ENCODE measurements around the gene TMUB2. TPM values are rescaled to one million over a fixed set of nuclear protein-coding genes. Genes with fewer than 3 reads are reported as not detected.

Gene TMUB2
- total and polyA plus RNA-seq, 2 donors (not counting 1 experiment from before 2014, with no cell fraction given): 37.3 to 45.4 TPM

GRCh38 chr17:44221084-44221861 lies 34.5 kb downstream of the TMUB2 start:
- Histone ChIP-seq H3K4me3 (replicated peaks in 1 of 4; ENCODE audit: control extremely low read depth in 1 of 4, insufficient read depth in 1 of 4, low read depth in 3 of 4, low read length in 4 of 4) (peak overlapping the region; percentile 53 to 92 (median 78)), H3K4me1 (ENCODE audit: control insufficient read depth, extremely low read depth, insufficient read depth, low read length) (peaks cover 20% of the 10 kb centered on the region), H2AFZ (ENCODE audit: low read length) (peak overlapping the region; percentile 39), H3K9ac (ENCODE audit: insufficient read depth, low read length) (peak overlapping the region; percentile 46), H3K36me3 (ENCODE audit: control insufficient read depth, insufficient read depth, low read length) (peaks cover 2% of the 10 kb centered on the region), H3K4me2 (ENCODE audit: extremely low read depth, insufficient read depth, low read length) (peak overlapping the region; percentile 86), H3K27ac (ENCODE audit: insufficient read depth, low read length) (peak overlapping the region; percentile 79), H3K9me3 (ENCODE audit: control insufficient read depth, insufficient read depth, low read depth, low read length) (no peaks in the 10 kb centered on the region), H4K20me1 (ENCODE audit: control insufficient read depth, extremely low read depth, insufficient read depth, low read length) (no peaks in the 10 kb centered on the region), H3K27me3 (ENCODE audit: control insufficient read depth, insufficient read depth, low read length) (no peaks in the 10 kb centered on the region), H3K79me2 (ENCODE audit: control insufficient read depth, insufficient read depth, low read length) (peaks cover 30% of the 10 kb centered on the region)
- DNase-seq (ENCODE audit: low read depth in 2 of 2): peak; percentile 83 to 86
- no peak for TF ChIP-seq CTCF (conservative IDR thresholded peaks at IDR 0.05 in 1 of 2, IDR thresholded peaks at IDR 0.05 in 1 of 2; ENCODE audit: low read depth in 1 of 2, low read length in 2 of 2)
- TF ChIP-seq EZH2 (IDR thresholded peaks at IDR 0.05; ENCODE audit: low read length, missing control alignments): no peak

GRCh38 chr17:44221862-44222111 lies 35.0 kb downstream of the TMUB2 start:
- peak overlapping the region; percentile 53 to 92 (median 78) for H3K4me3 ChIP-seq (replicated peaks in 1 of 4; ENCODE audit: control extremely low read depth in 1 of 4, insufficient read depth in 1 of 4, low read depth in 3 of 4, low read length in 4 of 4)
- TF ChIP-seq EZH2 (IDR thresholded peaks at IDR 0.05; ENCODE audit: low read length, missing control alignments) (no peak), CTCF (conservative IDR thresholded peaks at IDR 0.05 in 1 of 2, IDR thresholded peaks at IDR 0.05 in 1 of 2; ENCODE audit: low read depth in 1 of 2, low read length in 2 of 2) (no peak)
- H3K9me3 ChIP-seq (ENCODE audit: control insufficient read depth, insufficient read depth, low read depth, low read length): no peaks in the 10 kb centered on the region
- peaks cover 26% of the 10 kb centered on the region for H3K79me2 ChIP-seq (ENCODE audit: control insufficient read depth, insufficient read depth, low read length)
- H3K4me2 ChIP-seq (ENCODE audit: extremely low read depth, insufficient read depth, low read length): peak overlapping the region; percentile 86
- no peaks in the 10 kb centered on the region for H3K27me3 ChIP-seq (ENCODE audit: control insufficient read depth, insufficient read depth, low read length)
- H2AFZ ChIP-seq (ENCODE audit: low read length): peak overlapping the region; percentile 39
- peaks cover 20% of the 10 kb centered on the region for H3K4me1 ChIP-seq (ENCODE audit: control insufficient read depth, extremely low read depth, insufficient read depth, low read length)
- no peaks in the 10 kb centered on the region for H4K20me1 ChIP-seq (ENCODE audit: control insufficient read depth, extremely low read depth, insufficient read depth, low read length)
- H3K27ac ChIP-seq (ENCODE audit: insufficient read depth, low read length): peak overlapping the region; percentile 79
- H3K9ac ChIP-seq (ENCODE audit: insufficient read depth, low read length): peak overlapping the region; percentile 46
- no peak for DNase-seq (ENCODE audit: low read depth in 2 of 2)
- H3K36me3 ChIP-seq (ENCODE audit: control insufficient read depth, insufficient read depth, low read length): no peaks in the 10 kb centered on the region

- H3K4me2 ChIP-seq (ENCODE audit: extremely low read depth, insufficient read depth, low read length): peak overlapping the region; percentile 86
- DNase-seq (ENCODE audit: low read depth in 2 of 2): peak; percentile 74 to 77
These were observed 35.5 kb downstream of the TMUB2 start for GRCh38 chr17:44222112-44222869.

More at GRCh38 chr17:44222112-44222869, 35.5 kb downstream of the TMUB2 start:
- Histone ChIP-seq H3K4me3 (replicated peaks in 1 of 4; ENCODE audit: control extremely low read depth in 1 of 4, insufficient read depth in 1 of 4, low read depth in 3 of 4, low read length in 4 of 4) (peak overlapping the region; percentile 53 to 92 (median 78)), H2AFZ (ENCODE audit: low read length) (peak overlapping the region; percentile 47), H3K36me3 (ENCODE audit: control insufficient read depth, insufficient read depth, low read length) (no peaks in the 10 kb centered on the region), H3K27me3 (ENCODE audit: control insufficient read depth, insufficient read depth, low read length) (no peaks in the 10 kb centered on the region), H3K9me3 (ENCODE audit: control insufficient read depth, insufficient read depth, low read depth, low read length) (no peaks in the 10 kb centered on the region), H3K9ac (ENCODE audit: insufficient read depth, low read length) (peak overlapping the region; percentile 46), H3K79me2 (ENCODE audit: control insufficient read depth, insufficient read depth, low read length) (peaks cover 21% of the 10 kb centered on the region), H4K20me1 (ENCODE audit: control insufficient read depth, extremely low read depth, insufficient read depth, low read length) (no peaks in the 10 kb centered on the region), H3K4me1 (ENCODE audit: control insufficient read depth, extremely low read depth, insufficient read depth, low read length) (peaks cover 18% of the 10 kb centered on the region), H3K27ac (ENCODE audit: insufficient read depth, low read length) (peak overlapping the region; percentile 79)
- TF ChIP-seq EZH2 (IDR thresholded peaks at IDR 0.05; ENCODE audit: low read length, missing control alignments) (no peak), CTCF (conservative IDR thresholded peaks at IDR 0.05 in 1 of 2, IDR thresholded peaks at IDR 0.05 in 1 of 2; ENCODE audit: low read depth in 1 of 2, low read length in 2 of 2) (peak; percentile 13 to 17)

Data from fibroblast of lung (primary cell).